GM18498 (cell line): ENCODE results near the gene LSAMP.

Source experiments
- ATAC-seq: cut with Tn5 transposase; IDR thresholded peaks from one replicate; pipeline ENCODE4 v1.9.1; 2021; ENCODE audit warnings: mild to moderate bottlenecking, moderate library complexity; ENCODE audit not compliant: unreplicated experiment

LSAMP gene

DNA sequence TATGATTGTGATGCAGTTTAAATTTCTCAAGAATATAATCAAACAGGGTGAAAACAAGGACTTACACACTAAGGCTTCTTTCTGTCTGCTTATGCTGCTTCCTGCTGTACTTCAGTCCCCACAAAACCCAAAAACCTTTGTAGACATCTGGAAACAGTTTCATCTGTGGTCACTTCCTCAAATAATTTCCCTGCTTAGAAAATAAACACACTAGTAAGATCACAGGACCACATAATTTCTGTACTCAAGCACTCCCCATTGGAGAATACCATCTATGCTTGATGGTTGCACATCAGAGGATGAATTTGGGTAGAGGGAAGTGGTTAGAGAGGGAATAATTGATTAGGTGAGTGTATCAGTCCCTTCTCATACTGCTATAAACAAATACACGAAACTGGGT lies 266.2 kb downstream of the LSAMP start:
- no peak for ATAC-seq

DNA sequence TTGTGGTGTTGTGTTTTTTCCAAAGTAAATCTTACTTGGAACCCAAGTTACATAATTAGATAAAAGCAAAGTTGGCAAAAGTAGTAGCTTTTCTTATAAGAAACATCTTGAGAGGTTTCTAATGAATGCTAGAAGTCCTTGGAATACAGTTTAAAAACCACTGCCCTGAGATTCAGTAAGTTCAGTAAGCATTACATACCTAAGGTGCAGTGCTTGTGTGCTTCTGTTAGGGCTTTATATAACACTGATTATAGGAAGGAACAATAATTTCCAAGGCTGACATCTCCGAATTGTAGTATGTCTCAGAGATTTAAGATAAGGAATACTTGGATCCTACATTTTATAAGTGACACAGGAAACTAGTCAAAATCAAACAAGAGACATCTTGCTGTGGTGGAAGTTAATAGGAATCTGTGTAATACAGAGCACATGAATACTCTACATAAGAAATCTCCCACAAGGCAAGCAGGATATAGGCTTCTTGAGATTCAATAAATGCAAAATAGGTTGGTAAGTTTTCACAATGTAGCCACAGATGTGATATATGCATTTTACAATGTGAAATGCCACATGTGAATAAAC lies 268.2 kb downstream of the LSAMP start:
- ATAC-seq: no peak

GRCh38 chr3:116166121-116166520 lies 279.2 kb downstream of the LSAMP start:
- ATAC-seq: no peak

DNA sequence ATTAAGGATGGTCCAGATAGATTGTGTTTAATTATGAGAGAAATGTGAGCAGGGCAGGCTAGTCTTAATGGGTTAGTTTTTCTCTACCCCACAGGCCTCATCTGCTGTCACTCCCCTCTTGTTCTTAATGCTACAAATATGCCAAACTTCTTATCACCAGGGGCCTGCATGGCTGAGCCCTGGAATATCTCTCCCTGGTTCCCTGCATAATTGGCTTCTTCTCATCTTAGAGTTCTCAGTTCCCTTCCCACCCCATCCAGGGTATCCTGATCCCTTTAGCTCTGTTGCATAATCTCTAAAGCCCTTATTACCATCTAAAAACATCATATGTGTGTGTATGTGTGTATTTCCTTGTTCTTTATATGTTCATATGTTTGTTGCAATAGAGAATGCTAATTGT lies 279.6 kb downstream of the LSAMP start:
- no peak for ATAC-seq

GRCh38 chr3:116165135-116165534 lies 280.2 kb downstream of the LSAMP start:
- no peak for ATAC-seq

DNA sequence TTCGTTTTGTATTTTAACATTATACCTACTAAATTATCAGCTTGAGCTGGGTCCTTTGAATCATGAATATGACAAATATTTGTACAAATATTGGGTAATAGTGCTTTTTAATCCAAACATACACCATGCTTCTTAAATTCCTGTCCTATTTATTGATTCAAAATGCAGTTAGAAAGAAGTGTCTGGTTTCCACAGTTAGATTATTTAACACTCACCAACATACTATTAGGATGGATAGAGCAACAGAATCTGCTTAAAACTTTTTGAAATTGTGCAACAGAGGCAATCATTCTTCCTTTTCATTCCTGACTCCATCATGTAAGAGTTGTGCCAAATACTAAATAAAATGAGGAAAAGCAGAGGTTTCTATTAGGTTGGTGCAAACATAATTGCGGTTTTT lies 281.2 kb downstream of the LSAMP start:
- no peak for ATAC-seq

DNA sequence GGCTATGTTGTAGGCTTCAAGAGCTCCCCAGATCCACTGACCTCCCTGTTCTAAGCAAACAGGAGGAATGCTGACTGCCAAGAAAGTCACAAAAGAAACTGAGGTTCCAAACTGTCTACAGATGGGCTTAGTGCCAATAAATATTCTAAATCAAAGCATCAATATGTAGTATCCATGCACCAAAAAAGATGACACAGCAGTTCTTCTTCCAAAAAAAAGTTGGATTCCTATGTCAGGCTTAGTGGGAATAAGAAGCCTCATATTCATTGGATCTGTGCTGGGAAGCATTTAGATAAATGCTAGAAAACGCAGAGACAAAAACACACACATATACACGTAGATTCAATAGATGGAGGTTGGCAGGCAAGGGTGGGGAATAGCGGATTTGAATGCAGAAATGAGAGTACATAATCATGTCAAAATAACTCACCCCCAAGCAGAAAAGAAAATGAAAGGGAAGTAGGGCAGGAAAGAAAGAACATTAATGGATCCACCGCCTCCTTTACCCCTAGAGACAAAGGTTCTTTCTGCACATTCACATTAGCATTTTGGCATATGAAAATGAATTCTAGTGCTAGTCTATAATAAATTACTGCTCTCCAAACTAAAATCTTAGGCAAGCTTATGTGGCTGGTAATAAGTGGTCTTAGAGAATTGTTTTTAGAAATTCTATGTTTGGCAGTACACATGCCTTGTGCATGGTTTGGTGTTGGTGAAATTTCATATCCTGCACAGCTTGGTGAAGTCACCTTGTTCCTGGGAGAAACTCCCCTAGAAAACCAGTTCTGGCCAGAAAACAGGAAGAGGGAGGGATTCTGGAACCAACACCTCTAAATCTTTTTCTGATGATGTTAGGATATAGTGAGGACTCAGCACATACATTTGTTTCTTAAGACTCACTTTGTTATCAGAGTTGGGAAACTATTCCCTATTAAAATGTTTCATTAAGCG lies 283.4 kb downstream of the LSAMP start:
- ATAC-seq: no peak

GRCh38 chr3:116160594-116160993 lies 284.7 kb downstream of the LSAMP start:
- no peak for ATAC-seq

GRCh38 chr3:116155841-116156240 lies 289.4 kb downstream of the LSAMP start:
- no peak for ATAC-seq

GRCh38 chr3:116154389-116154788 lies 290.9 kb downstream of the LSAMP start:
- no peak for ATAC-seq

DNA sequence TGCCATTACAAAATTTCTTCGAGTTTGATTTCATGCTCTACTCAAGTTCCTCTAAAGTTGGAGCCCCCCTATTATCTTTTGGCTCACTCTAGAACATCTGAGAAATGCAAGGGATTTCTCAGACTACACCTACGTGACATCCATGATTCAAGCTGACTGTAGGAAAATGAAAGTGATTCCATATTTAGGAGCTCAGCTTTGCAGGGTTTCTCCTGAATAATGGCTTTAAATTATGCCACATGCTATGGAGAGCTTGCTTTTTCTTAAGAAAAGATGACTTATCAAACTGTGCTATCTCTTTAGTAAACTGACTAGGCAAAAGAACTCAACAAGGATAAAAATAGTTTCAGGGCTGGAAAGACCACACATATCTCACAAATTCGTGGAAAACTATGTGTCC lies 292.1 kb downstream of the LSAMP start:
- no peak for ATAC-seq

DNA sequence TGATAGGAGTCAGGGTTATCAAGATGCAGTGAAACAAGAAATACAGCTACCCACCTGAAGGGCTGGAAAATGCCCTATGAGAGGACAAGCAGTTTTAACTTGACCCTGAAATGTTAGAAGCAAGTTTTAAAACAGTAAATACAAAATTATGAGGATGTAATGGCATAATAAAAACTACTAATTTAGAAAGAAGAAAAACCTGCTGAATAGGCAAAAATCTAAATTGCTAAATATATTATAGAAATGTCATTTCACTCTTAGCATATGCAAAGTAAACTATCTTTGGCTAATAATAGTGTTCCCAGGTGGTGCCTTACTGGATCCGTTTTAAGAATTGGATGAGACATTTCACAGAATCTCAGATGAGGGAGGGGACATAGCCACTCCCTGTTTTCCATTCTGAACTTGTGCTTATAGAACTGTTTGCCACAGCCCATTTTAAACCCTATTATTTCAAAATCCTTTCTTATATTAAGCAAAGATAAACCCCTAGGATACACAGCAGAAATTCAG lies 294.6 kb downstream of the LSAMP start:
- no peak for ATAC-seq

DNA sequence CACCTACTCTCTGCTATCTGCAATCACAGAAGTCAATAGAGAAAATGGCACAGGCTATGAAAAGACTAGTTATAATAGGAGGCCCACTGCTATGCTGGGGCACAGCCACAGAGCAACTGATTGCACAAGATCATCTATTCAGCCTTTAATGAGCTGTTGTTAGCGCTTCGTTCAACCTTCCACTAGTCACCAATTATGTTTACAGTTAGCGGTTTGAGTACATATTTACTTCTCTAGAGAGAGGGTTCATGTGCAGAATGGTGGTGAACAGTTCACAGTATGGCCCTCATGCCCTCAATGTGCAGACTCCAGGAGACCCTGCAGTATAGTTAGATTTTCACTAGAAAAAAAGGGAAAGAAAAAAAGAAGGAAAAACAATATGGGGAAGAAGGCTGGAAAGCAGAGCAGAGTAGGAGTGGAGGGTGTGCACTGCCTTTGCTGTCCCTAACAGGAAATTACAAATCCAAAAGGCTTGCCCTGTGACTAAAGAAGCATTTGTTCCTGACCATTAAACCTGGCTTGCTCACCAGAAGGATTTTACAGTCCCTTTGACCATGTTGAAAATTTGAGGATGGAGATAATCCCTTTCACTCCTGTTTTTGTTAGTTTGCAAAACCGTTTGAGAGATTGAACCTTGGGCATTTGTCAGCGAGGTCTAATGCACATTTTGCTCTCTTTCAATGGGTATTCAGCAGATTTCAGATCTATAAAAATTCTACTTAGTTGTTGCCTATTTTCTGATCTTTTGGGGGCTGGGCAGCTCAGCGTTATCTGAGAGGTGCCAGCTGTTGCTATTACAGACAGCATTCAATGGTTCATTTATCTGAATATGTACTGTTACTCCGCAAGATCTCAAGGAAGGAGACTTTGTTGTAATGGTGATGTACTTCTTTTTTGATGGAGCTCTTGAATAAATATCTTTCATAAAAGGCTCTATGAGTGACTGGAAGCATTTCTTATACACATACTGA lies 296.1 kb downstream of the LSAMP start:
- no peak for ATAC-seq

- no peak for ATAC-seq
Observed at GRCh38 chr3:116145613-116146012, 299.7 kb downstream of the LSAMP start.

- no peak for ATAC-seq
Observed at GRCh38 chr3:116141724-116142123, 303.6 kb downstream of the LSAMP start.

GRCh38 chr3:116140100-116140689 lies 305.1 kb downstream of the LSAMP start:
- peak; percentile 55 for ATAC-seq

DNA sequence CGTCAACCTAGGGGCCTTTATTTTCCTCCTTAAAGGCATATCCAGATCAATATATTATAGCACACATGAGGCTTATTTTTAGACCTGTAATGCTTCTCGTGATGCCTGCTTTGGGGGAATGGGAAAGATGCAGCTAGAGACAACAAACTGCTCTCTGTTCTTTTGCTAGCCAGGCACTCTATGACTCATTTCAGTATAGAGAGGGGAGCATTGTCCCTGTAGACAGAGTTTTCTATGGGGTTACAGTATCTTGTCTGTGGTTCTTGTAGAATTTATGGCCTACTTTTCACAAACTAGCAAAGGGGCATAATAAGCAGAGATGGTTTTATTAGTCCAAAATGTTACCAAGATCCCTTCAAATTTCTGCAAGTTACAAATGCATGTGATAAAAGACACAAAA lies 305.6 kb downstream of the LSAMP start:
- peak; percentile 48 for ATAC-seq

DNA sequence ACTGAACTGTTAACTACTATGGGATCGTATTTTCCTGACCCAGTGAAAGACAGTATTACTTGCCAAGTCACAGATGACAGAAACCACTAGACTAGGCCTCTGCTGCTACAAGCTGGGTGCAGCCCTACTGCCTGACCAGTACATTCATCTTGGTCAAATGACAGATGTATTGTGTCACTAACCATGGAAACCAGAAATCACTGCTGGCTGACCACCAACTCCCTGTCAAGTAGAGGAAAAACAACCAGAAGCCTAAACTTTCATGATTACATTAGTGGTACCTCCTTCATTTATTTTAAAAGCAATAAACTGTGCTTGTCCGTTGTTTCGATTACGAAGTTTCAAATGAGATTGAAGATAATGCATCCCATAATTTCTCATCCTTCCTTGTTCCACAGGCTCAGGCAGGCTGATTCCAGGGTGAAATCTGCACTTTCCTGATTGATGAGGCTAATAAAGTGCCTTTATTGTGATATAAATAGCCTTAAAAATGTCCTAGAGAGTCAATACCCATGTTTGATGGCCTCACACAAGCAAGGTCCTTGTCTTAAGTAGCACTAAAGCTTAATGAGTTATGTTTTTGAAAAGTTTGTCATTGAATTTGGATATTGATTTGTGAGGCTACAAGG lies 309.7 kb downstream of the LSAMP start:
- ATAC-seq: no peak

DNA sequence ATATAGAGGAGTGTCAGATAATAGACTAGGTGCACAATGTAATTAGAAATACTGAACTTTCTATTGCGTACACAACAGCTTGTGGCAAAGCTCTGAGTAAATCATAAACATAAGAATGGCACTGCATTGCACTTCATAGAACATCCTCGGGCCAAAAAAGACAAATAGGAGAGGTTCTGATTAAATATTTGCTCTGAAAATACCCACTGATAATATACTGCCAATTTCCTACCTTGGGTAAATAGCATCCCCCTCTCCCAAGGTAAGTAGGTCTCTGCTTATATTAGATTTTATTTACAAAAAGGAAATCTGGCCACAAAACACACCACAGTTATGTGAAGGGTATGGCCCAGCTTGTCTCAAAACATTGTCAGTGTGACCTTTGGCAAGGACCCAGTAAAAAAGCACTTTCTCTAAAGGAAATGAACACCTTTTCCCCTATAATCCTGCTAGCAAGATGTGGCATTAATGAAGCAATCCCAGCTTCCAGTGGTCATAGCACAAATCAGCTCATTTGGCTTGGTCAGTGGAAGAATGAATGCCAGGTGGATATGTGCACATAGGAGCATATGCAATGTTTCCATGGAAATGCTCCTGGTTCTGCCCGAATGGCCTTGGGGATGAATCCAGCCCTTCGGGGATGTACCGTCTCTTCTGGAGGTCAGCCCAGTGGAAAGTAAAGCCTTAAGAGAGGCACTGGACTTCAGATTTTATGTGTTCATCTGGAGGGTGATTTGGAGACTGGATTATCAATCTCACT lies 315.9 kb downstream of the LSAMP start:
- ATAC-seq: no peak
